GM20431 (cell line): ENCODE data around the gene FSTL5.
"Not testable (repeated sequence)": the region's sequence is repeated elsewhere in the genome, so short reads cannot be mapped to it uniquely, and the experiment has no call there.

Source experiments
- in situ Hi-C: fragments of 300-500 bp; cut with MseI, MboI; formaldehyde crosslinking; loops from one replicate; pipeline ENCODE4 v1.15.0; 2020; ENCODE audit warnings: low sequenced_read_pairs; ENCODE audit not compliant: unreplicated experiment

FSTL5 gene

DNA sequence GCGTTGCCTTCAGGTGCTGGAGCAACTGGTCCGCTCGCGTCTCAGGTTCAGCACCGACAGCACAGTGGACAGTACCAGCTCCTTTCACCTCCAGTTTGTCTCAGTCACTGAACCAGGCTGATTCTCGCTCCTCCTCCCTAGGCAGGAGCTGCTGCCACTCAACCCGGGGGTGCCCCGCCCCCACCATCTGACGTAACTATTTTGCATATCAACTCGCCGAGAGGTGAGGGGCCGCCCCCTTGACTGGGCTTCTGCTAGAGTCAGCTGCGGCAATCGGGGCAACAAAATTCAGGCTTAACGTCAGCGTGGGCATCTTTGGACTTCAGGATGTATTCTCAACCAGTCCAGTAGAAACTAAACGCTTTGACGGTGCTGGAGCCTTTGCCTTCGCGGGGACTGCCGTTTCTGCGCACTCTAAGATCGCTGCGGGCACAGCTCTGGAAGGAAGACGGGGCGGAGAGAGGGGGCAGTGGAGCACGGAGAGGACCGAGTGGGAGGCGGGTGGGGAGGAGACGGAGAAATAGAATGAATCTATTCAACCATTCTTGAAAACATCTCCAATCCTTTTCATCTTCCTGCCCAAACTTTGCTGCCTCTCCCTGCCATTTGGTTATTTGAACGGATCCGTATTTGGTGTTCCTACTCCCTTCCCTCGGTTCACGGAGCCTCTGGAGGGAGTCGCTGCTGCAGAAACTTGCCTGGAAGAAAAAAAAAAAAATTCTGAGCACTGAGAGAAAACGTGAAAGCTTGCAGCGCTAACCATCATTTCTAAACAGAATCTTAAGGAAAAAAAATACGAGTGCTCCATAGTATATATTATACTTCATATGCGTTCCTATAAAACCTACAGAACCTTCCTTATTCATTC is at the start of gene FSTL5:
Gene FSTL5, minus strand, starts transcription at position 109 of the 868 bp plus-strand sequence. CDS start 52,604 bp downstream, outside the sequence.
- in situ Hi-C loops: no loop called here

DNA sequence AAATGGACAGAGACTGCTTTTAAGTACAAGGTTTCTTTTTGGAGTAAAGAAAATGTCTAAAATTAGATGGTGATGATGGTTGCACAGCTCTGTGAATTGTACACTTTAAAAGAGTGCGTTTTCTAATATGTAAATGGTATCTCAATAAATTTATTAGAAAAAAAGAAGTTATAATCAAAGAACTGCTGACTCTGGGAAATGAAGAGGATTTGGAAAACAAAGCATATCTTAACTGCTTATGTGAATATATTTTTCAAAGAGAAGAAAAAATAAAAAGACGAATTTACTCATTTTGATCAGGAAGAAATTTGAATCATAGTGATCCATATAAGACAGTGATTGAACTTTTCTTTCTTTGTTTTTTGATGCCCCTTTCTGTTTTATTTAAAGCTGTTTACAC is 45.9 kb upstream of the FSTL5 start:
- in situ Hi-C loops: no loop called here

DNA sequence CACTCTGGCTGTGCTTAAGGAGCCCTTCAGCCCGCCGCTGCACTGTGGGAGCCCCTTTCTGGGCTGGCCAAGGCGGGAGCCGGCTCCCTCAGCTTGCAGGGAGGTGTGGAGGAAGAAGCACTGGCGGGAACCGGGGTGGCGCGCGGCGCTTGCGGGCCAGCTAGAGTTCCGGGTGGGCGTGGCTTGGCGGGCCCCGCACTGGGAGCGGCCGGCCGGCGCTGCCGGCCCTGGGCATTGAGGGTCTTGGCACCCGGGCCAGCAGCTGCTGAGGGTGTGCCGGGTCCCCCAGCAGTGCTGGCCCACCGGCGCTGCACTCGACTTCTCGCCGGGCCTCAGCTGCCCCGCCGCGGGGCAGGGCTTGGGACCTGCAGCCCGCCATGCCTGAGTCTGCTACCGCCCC is 39.7 kb upstream of the FSTL5 start:
- in situ Hi-C loops: not testable (repeated sequence)

DNA sequence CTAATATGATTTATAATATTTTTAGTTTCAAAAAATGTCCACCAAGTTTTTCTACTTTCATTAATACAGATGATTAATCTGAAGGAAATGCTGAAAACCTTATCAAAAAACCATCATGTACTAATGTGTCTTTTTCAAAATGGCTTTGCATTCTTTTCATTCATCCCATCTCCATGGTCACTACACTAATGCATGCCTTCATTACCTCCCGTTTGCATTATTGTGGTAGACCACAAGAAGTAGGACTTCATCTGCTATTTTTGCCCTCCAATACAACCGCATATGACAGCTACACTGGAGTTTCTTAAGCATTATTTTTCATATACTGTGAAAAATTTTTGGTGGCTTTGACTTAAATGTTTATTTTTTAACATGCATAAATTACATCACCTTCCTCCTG is 37.9 kb upstream of the FSTL5 start:
- in situ Hi-C loops: no loop called here

DNA sequence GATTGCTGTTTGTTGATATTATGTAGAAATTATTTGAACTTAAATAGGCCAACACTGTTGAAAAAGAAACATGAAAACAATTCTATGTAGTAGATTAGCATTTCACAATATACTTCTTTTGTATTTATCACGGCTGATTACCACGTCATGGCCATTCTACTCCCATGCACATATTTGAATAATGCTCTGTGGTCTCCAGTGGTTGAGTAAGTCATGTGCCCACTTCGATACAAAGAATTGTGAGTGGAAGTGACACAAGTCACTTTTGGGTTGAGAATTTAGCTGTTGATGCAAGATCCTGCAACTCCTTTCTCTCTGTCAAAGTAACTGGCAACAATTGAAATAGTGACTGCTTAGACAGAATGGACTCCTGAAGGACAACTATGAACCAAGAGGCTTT is 6.7 kb upstream of the FSTL5 start:
- in situ Hi-C loops: no loop called here

DNA sequence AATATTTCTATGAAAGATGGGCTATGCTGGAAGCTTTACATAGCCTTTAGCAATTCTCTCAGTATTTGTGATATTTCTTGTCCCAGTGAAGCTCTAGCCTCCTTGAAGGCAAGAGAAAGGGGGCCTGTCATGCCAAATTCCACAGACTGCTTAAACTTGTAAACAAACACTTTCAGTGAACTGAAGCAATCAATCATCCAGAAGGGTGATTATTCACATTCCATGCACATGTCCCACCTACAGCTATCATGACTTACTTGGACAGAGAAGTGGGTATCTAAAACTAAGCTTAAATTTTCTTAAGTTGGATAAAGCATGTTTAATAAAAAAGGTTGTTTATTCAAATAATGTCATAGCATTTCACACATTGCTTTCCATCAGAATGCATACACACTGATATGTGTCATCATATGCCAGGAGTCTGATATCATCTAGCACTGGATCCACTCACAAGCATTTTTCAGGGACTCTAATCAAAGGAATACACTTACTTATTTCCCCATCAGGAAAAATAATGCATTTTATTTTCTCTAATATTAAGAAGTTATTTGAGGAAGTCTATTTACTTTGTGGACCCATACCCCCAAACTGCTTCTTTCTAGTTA is 1.2 kb upstream of the FSTL5 start:
- in situ Hi-C loops: no loop called here

DNA sequence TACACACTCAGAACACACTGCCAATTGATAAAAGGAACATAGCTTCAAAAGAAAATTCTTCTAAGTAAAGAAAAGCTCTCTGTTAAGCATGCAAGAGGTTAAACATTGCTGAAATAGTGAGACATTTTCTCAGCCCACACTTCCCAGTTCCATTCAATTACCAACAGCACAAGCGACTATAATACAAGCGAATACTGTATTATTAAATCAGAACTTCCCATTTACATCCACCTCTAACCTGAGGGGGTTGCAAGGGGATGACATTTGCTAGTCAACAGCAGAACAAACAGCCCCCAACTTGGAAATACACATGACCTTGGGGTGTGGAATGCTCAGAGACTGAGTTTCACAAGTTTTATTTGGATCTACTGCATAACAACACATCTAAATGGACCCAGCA is 1.1 kb downstream of the FSTL5 start:
- in situ Hi-C loops: no loop called here

DNA sequence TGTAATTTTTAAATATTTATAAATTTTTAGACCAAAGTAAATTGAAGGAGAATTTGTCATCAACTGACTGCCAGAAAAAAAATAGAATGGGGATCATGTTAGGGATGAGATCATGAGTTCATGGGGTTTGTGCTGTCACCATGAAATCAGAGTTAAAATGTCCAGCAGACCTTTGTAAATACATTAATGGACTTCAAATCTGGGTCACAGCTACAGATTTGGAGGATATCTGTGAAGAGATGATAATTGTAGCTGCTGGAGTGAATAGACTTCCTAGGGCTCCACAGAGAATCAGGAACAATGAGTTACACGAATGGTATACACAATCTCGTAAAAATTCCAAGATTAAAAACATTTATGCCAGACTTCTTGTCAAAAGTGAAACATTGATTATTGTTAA is 6.6 kb downstream of the FSTL5 start:
- in situ Hi-C loops: no loop called here

DNA sequence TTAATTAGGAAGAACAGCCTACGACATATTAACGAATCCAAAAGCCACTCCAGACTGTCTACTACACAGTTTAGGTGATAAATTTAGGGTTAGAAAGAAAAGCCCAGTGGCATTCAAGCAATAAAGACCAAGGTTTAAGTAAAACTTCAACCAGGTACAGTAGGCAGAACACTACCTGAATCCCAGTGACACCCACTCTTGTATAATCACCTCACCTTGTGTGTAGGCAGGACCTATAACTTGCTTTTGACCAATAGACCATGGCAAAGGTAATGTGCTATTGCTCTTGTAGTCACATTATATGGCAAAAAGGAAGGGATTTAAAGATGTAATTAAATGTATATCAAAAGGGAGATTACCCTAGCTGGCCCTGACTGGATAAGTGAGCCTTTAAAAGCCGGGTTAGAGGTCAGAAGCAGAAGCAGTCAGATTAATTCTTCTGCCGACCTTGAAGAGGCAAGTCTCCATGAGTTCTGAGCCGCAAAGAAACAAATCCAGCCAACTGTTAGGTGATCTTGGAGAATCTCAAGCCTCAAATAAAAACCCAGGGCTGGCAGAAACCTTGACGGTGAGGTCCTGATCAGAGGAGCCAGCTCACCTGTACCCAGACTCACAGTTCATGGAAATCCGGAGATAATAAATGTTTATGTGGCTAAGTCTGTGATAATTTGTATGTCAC is 8.8 kb downstream of the FSTL5 start:
- in situ Hi-C loops: no loop called here

DNA sequence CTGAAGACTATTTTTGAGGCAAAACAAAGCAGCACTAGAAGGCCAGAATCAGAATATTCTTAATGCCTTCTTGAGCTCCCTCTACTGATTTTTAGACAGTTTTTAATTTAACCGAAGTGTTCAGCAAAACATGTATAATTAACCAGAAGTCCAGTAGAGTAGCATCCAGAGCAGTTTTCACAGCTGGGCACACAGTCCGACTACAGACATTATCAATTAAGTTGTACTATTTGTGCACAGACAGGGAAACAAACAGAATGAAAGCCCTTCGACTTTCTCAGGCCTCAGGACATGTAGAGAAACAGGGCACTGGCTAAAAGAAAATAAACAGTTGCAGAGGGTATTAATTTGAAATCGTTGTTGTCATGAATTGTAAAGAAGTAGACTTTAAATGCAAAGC is 11.9 kb downstream of the FSTL5 start:
- in situ Hi-C loops: no loop called here

DNA sequence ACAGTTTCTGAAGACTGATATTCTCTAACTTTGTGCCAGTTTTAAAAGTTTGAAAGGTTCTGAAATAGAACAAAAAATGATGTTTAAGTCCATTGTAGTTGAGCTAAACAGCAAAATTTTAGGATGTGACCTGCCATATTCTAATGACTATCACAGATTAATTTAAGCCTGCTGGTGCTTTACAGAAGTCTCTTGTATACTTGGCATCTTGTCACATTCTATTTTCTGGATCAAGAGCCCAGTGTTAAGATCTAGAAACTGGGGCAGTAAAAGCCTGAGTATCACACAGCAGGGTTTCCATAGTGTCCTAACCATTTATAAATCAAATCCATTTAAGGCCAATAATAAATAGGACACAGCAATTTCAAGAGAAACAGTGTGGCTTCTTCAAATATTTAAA is 12.4 kb downstream of the FSTL5 start:
- in situ Hi-C loops: no loop called here

DNA sequence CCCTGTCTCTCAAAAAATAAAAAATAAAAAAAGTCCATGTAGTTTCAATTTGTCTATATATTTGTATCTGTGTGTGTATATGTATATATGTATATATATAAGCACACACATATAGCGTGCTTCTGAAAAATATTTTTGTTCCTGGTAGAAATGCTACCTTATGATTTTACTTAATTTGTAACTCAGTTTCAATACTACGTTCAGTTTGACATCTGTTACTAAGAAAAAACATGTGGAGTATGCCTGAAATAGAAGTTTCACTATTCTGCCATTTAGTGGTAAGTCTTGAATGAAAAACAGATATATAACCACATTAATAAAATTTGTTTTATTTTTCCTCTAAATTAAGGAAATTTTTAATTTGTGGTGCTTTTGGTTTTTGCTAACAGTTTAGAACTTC is 14.2 kb downstream of the FSTL5 start:
- in situ Hi-C loops: no loop called here

DNA sequence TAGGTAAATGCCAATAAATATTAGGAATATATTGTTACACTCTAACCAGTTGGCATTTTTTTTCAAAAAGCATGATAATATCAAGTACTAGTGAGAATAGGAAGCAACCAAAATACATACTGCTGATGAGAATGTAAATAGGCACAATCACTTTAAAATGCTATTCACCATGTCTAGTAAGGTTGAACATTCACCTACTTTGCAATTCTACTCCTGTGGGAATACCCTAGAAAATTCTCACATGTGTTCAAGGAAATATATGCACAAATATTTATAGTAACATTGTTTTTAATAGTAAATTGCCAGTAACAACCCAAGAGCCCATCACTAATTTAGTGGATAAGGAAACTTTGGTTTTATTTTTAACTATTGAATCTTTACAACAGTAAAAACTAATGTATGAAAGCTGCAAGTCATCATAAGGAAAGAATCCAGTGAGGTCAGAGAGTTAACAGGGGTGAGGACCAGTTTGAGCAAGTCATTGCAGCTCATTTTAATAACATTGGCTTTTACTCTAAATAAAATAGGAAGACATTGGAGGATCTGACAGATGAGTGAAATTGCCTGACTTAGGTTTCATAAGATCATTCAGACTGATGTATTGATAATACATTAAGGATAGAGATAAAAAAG is 23.6 kb downstream of the FSTL5 start:
- in situ Hi-C loops: no loop called here

DNA sequence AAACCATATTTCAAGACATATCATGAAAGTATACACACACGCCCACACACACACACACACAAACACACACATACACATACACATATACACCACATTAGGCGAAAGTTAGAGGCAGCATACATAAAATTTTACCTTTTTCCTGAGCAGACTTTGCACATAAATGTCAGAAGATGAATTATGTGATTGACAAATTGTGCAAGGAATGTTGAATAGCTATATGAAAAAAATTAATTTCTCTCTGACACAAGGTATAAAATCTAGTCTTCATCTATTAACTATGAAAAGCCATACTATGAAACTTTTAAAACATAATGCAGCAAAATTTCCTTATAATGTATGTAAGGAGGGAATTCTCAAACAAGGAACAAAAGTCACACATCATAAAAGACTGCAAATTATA is 24.4 kb downstream of the FSTL5 start:
- in situ Hi-C loops: no loop called here

DNA sequence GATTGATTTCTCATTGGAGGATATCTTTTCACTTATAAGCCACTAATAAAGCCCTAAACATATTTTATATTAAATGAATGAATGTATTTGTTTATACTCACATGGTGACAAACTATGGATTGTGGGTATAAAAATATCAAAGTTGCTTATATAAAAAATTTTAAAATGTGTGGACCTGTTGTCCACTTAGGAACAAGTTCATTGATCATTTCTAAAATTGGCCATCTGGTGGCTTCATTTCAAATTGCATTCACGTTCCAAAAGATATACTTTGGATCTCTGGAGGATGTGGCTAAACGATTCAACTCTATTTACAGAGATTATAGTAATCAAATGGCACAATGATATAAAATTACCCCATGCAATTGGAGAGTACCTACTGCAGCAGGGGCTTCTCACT is 32.5 kb downstream of the FSTL5 start:
- in situ Hi-C loops: no loop called here

DNA sequence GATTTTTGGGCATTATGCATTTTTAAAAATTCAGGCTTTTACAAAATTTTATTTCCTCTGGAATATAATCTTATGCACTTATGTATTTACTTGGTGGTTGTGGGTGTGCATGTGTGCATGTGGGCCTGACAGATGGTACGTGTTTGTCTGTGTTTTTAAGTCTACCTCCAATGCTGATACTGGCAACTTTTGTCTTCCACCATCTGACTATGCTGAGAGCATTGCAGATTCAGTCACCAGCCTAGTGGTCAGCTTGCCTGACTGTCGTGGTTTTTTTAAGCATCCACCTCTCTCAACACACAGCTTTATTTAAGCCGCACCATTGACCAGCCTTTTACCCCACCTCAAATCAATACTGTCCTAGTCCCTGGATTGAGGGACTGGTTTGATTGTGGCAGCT is 37.1 kb downstream of the FSTL5 start:
- in situ Hi-C loops: no loop called here

DNA sequence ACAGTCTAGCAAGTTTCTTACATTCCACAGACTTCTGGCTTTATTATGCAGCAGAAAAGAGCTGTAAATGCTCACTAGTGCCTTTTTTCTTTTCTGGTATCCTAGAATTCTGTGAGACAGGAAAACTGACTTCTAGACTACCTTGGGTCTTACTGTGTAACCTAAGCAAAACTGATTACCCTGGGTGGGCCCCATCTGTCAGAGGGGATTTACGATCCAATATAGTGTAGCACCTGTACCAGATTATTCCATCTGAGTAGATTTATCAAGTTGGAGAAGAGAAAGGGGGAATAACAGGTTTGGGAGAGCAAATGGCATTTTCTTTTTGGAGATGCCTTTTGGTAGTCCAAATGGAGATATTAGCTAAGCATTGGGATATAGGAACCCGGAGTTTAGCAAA is 46.7 kb downstream of the FSTL5 start:
- in situ Hi-C loops: no loop called here

DNA sequence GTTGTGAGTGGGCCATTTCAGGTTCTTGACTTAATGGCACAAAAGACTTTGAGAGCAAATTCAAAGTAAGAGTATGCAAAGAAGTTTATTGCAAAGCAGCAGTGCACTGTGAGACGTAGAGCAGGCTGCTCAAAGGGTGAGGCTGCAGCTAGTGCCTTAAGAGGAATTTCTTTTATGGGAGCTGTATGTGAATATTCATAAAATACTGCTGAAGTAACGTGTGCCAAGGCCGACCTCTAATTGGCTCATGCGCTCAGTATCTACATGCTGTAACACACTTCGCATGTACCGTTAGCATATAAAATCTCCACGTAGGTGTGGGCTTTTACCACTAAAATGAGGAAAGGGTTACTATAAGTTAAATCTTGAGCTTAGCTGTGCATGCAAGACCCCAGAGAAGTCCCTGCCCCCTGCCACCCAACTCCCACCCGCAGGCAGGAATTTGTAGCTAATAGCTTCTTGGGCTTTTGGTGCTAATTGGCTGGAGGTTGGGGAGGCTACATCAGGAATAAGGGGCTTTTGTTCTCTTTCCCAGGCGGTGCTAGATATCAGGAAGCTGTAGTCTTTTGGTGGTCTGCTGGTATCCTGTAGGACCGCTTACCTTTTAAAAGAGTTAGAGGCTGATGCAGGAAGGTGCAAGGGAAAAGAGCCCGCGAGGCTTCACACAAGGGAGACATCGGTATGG is 47.6 kb downstream of the FSTL5 start:
- in situ Hi-C loops: no loop called here

DNA sequence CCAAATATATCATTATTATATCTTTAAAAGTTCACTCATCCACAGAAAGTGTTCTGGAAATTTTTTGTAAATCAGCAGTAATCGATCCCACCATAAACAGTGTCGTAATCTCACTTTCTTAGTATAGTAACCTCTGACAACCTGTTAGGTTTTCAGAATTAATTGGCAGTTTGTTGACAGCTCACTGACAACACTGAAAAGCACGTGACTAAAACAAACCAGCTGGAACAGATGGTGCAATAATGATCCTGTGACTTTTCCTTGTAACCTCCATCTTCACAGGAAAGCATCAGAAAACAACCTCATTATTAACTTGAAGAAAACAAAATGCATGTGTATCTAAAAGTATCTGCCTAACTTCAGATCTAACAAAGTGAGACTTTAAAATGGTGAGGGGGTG is 48.5 kb downstream of the FSTL5 start:
- in situ Hi-C loops: no loop called here

DNA sequence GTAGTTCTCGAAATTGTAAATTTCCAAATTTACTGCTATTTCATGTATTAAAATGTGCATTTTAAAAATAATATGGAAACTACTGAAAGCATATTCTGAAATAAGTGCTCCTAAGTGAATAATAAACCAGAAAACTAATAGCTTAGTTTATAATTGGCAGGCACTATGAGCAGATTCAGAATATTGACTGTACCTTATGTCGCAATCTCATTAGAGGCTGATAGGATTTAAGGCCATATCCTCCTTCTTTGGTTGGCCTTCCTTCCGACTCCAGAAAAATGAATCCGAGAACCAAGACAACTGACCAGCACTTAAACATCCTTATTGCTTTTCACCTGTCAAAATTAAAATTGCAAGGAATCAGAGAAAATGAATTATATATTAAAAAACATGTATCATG is 52.7 kb downstream of the FSTL5 start:
- in situ Hi-C loops: no loop called here
